Activated B cell treated with CpG ODN at 0.5 μM for 24 hours (primary cell): ENCODE results near the gene SYNGR1. TPM values are rescaled to one million over a fixed set of nuclear protein-coding genes. Genes with fewer than 3 reads are reported as not detected.

Experiments
- ATAC-seq: fragments of 200-7000 bp; cut with Tn5 transposase; one replicate; pipeline ENCODE4 v1.10.0; 2021; ENCODE audit warnings: low read depth, mild to moderate bottlenecking, moderate library complexity
- CTCF ChIA-PET: fragments of 350-600 bp; sonication (Branson Sonifier 250); formaldehyde crosslinking; loops from one replicate; lab custom pipeline; 2021; ENCODE audit warnings: antibody characterized with exemption; lab: Charles Lee
- POLR2A ChIA-PET: fragments of 350-600 bp; sonication (Branson Sonifier 250); formaldehyde crosslinking; loops from one replicate; lab custom pipeline; 2021; ENCODE audit warnings: antibody characterized with exemption; lab: Charles Lee
- DNase-seq: peaks from one replicate; pipeline ENCODE4 v3.0.0; 2022
- H3K27ac Mint-ChIP-seq: one replicate; pipeline ENCODE4 v1.8.0; 2020; ENCODE audit warnings: mixed read lengths
- H3K27me3 Mint-ChIP-seq: one replicate; pipeline ENCODE4 v1.8.0; 2021; ENCODE audit warnings: mixed read lengths
- H3K36me3 Mint-ChIP-seq: one replicate; pipeline ENCODE4 v1.8.0; 2021; ENCODE audit warnings: low read depth, mixed read lengths
- H3K4me1 Mint-ChIP-seq: one replicate; pipeline ENCODE4 v1.8.0; 2021; ENCODE audit warnings: mixed read lengths
- H3K4me3 Mint-ChIP-seq: one replicate; pipeline ENCODE4 v1.8.0; 2020; ENCODE audit warnings: mild to moderate bottlenecking, mixed read lengths
- H3K9me3 Mint-ChIP-seq: one replicate; pipeline ENCODE4 v1.8.0; 2020; ENCODE audit warnings: mixed read lengths
- CTCF ChIP-seq: fragments of 200-600 bp; IDR thresholded peaks from one replicate; pipeline ENCODE4 v1.8.0; 2022; ENCODE audit warnings: antibody characterized with exemption, mild to moderate bottlenecking
- intact Hi-C: fragments of 100-400 bp; cut with micrococcal nuclease; formaldehyde crosslinking; loops from one replicate; pipeline ENCODE4 v1.15.1; 2024
- total RNA-seq: library from RNA; stranded (reverse); gene quantifications from 2 replicates; pipeline ENCODE4 v1.2.3, GENCODE V29; 2022

SYNGR1 gene
- total RNA-seq, 1 donor from 2014 or later: 11.4 TPM

- no peak overlapping the region for H3K27ac Mint-ChIP-seq
- ATAC-seq: no peak
- no peaks in the 10 kb centered on the region for H3K9me3 Mint-ChIP-seq
- ChIA-PET POLR2A (no interaction called here), CTCF (no interaction called here)
- peaks cover 45% of the 10 kb centered on the region for H3K4me1 Mint-ChIP-seq
- no peak overlapping the region for H3K4me3 Mint-ChIP-seq
- intact Hi-C loops: no loop called here
- DNase-seq: no peak
- TF ChIP-seq CTCF: no peak
- H3K27me3 Mint-ChIP-seq: no peaks in the 10 kb centered on the region
- H3K36me3 Mint-ChIP-seq: peaks cover 4% of the 10 kb centered on the region
Observed at GRCh38 chr22:39363751-39364515, 14.1 kb downstream of the SYNGR1 start.

- Mint-ChIP-seq H3K36me3 (peaks cover 4% of the 10 kb centered on the region), H3K9me3 (no peaks in the 10 kb centered on the region), H3K27ac (no peak overlapping the region), H3K27me3 (no peaks in the 10 kb centered on the region), H3K4me3 (no peak overlapping the region), H3K4me1 (peaks cover 53% of the 10 kb centered on the region)
- no peak for DNase-seq
- TF ChIP-seq CTCF: no peak
- ATAC-seq: no peak
- CTCF ChIA-PET: no interaction called here
- POLR2A ChIA-PET: no interaction called here
- intact Hi-C loops: no loop called here
Observed at GRCh38 chr22:39364714-39365491, 15.1 kb downstream of the SYNGR1 start.

GRCh38 chr22:39365492-39365780 is 15.6 kb downstream of the SYNGR1 start:
- H3K9me3 Mint-ChIP-seq: no peaks in the 10 kb centered on the region
- H3K27ac Mint-ChIP-seq: no peak overlapping the region
- intact Hi-C loops: no loop called here
- TF ChIP-seq CTCF: no peak
- no peaks in the 10 kb centered on the region for H3K27me3 Mint-ChIP-seq
- no peaks in the 10 kb centered on the region for H3K36me3 Mint-ChIP-seq
- ATAC-seq: no peak
- CTCF ChIA-PET: no interaction called here
- POLR2A ChIA-PET: no interaction called here
- DNase-seq: no peak
- H3K4me1 Mint-ChIP-seq: peaks cover 50% of the 10 kb centered on the region
- no peak overlapping the region for H3K4me3 Mint-ChIP-seq

GRCh38 chr22:39367035-39367434 is 17.2 kb downstream of the SYNGR1 start:
- intact Hi-C loops: no loop called here
- DNase-seq: no peak
- H3K27ac Mint-ChIP-seq: peak overlapping the region; percentile 31
- H3K4me1 Mint-ChIP-seq: peaks cover 43% of the 10 kb centered on the region
- H3K27me3 Mint-ChIP-seq: no peaks in the 10 kb centered on the region
- ChIA-PET POLR2A (interaction anchor here (0.9 to 1.1 kb wide), 2 partner anchors 16 to 153 kb away, joined by 3 read pairs; no protein-coding TSS in a partner anchor), CTCF (no interaction called here)
- H3K9me3 Mint-ChIP-seq: no peaks in the 10 kb centered on the region
- no peak for ATAC-seq
- H3K36me3 Mint-ChIP-seq: no peaks in the 10 kb centered on the region
- TF ChIP-seq CTCF: no peak
- H3K4me3 Mint-ChIP-seq: no peak overlapping the region

GRCh38 chr22:39368461-39368911 is 18.7 kb downstream of the SYNGR1 start:
- H3K4me1 Mint-ChIP-seq: peaks cover 43% of the 10 kb centered on the region
- ChIA-PET POLR2A (no interaction called here), CTCF (interaction anchor here (1.0 to 1.9 kb wide), 2 partner anchors 25 to 37 kb away, joined by 3 to 6 read pairs; no protein-coding TSS in a partner anchor)
- H3K4me3 Mint-ChIP-seq: no peak overlapping the region
- intact Hi-C loops: loop anchor here (2.0 kb wide), 1 partner anchor 18 kb away; no protein-coding TSS in a partner anchor
- H3K27me3 Mint-ChIP-seq: no peaks in the 10 kb centered on the region
- no peak for TF ChIP-seq CTCF
- H3K36me3 Mint-ChIP-seq: no peaks in the 10 kb centered on the region
- H3K27ac Mint-ChIP-seq: peak overlapping the region; percentile 20
- no peaks in the 10 kb centered on the region for H3K9me3 Mint-ChIP-seq
- DNase-seq (no peak), ATAC-seq (peak; percentile 28)
